GM19239 (cell line): ENCODE measurements around the gene TRAF4.
"Not testable (repeated sequence)": the region's sequence is repeated elsewhere in the genome, so short reads cannot be mapped to it uniquely, and the experiment has no call there.

Experiments used
- DNase-seq: peaks from one replicate; pipeline ENCODE4 v3.0.0; 2011; ENCODE audit warnings: low spot score; ENCODE audit not compliant: insufficient read length
- FAIRE-seq: peaks from 2 replicates; lab custom pipeline; 2011; peaks lifted over from hg19 to GRCh38; lab: Jason Lieb, UNC

Gene TRAF4

GRCh38 chr17:28714281-28714680 lies 29.5 kb upstream of the TRAF4 start:
- no peak for DNase-seq
- FAIRE-seq: no peak

- FAIRE-seq (no peak), DNase-seq (no peak)
These were observed 28.6 kb upstream of the TRAF4 start for GRCh38 chr17:28715217-28715616.

- DNase-seq: no peak
These were observed 26.9 kb upstream of the TRAF4 start for GRCh38 chr17:28716740-28717577.

GRCh38 chr17:28717578-28718332 lies 26.1 kb upstream of the TRAF4 start, which contains the start of gene RAB34:
Gene RAB34 (minus strand): TSS chr17:28717868. CDS start chr17:28717266, 602 bp downstream.
- no peak for FAIRE-seq
- no peak for DNase-seq

More at GRCh38 chr17:28716740-28717577, 26.9 kb upstream of the TRAF4 start:
- FAIRE-seq: no peak

- FAIRE-seq (peak; percentile 26), DNase-seq (no peak)
These were observed 25.3 kb upstream of the TRAF4 start for GRCh38 chr17:28718333-28719020.

- FAIRE-seq (no peak), DNase-seq (no peak)
These were observed 24.8 kb upstream of the TRAF4 start for GRCh38 chr17:28719021-28719433.

- FAIRE-seq: no peak
- no peak for DNase-seq
These were observed 23.4 kb upstream of the TRAF4 start for GRCh38 chr17:28720247-28720996.

GRCh38 chr17:28720997-28721329 lies 22.8 kb upstream of the TRAF4 start:
- DNase-seq, FAIRE-seq: not testable (repeated sequence)

GRCh38 chr17:28722417-28723158 lies 21.2 kb upstream of the TRAF4 start:
- no peak for DNase-seq
- FAIRE-seq: no peak

- DNase-seq (no peak), FAIRE-seq (no peak)
These were observed 20.5 kb upstream of the TRAF4 start for GRCh38 chr17:28723159-28723835.

GRCh38 chr17:28723836-28724499 lies 19.8 kb upstream of the TRAF4 start:
- not testable (repeated sequence) for FAIRE-seq, DNase-seq

- no peak for FAIRE-seq
- DNase-seq: no peak
These were observed 19.2 kb upstream of the TRAF4 start for GRCh38 chr17:28724500-28725165.

GRCh38 chr17:28725166-28725659 lies 18.6 kb upstream of the TRAF4 start:
- DNase-seq (no peak), FAIRE-seq (peak; percentile 78)

- DNase-seq (no peak), FAIRE-seq (no peak)
These were observed 18.1 kb upstream of the TRAF4 start for GRCh38 chr17:28725660-28726225.

GRCh38 chr17:28726226-28726626 lies 17.6 kb upstream of the TRAF4 start, which contains the start of gene TLCD1:
Gene TLCD1 (minus strand): TSS chr17:28726233. CDS start chr17:28726097, 136 bp downstream.
- FAIRE-seq (no peak), DNase-seq (no peak)

GRCh38 chr17:28726627-28727491 lies 17.0 kb upstream of the TRAF4 start:
- peak; percentile 81 for DNase-seq
- peak; percentile 92 for FAIRE-seq
